ENCODE data around the gene COL16A1. TPM values are rescaled to one million over a fixed set of nuclear protein-coding genes. Genes with fewer than 3 reads are reported as not detected.

Gene COL16A1
- total and polyA plus RNA-seq, 2 of the 4 experiments (the other 2 are of a cell fraction) = 34.2 to 62.8 TPM

DNA sequence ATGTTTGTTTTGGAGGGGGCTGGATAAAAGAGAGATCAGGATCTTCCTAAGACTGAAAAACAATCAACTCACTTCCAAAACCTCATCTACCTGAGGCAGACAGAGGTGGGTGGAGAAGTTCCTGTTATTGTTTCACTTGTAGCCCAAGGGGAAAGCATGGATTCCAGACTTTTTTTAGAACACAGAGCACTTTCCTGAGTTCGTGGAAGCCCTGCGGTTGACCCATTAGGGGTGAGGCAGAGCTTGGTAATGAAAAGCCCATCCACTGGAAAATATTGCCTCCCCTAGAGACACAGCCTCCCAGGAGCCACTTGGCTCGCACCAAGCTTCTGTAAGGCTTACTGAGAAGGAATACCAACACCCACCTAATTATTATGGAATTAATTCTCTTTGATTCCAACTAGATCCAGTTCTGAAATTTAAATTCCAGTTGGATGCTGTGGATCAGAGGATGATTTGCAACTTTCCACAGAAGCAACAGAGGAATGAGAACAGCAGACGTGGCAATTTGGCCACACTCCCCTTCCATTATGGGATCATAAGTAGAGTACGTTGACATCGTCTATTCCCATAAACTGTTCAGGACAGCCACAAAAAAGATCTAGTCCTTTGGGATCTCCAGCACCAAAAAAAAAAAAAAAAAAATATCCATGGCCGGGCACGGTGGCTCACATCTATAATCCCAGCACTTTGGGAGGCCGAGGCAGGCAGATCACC lies 55.0 kb downstream of the COL16A1 start:
- H3K79me1 ChIP-seq (ENCODE audit: low read depth in 1 of 2, low read length in 2 of 2) = peaks cover 13 to 17% of the 10 kb centered on the region in 2 experiments
- dilution Hi-C loops (cut with HindIII; ENCODE audit: low sequenced_read_pairs, unreplicated experiment) (no loop called here), in situ Hi-C loops (cut with MboI; ENCODE audit: low sequenced_read_pairs) (no loop called here), intact Hi-C loops (cut with micrococcal nuclease) (no loop called here)
- H2AK5ac ChIP-seq (ENCODE audit: low read depth, low read length) = no peak overlapping the region
- no peak overlapping the region for H2BK15ac ChIP-seq (ENCODE audit: low read depth, low read length)
- H3K4me3 ChIP-seq (ENCODE audit: insufficient read depth, low read depth, low read length) = no peak overlapping the region
- peaks cover 8% of the 10 kb centered on the region; the same call in 1 of the 2 replicates for H3K9me1 ChIP-seq (ENCODE audit: insufficient read depth, low read length)
- H3K4me1 ChIP-seq (ENCODE audit: control insufficient read depth, insufficient read depth, low read length) = peaks cover 4% of the 10 kb centered on the region; the same call in 1 of the 2 replicates
- H3K27ac ChIP-seq (ENCODE audit: insufficient read depth, low read length) = no peak overlapping the region
- no peak overlapping the region for H2BK120ac ChIP-seq (ENCODE audit: low read depth, low read length)
- H3K4ac ChIP-seq (ENCODE audit: low read depth, low read length) = no peak overlapping the region
- no peak overlapping the region for H4K8ac ChIP-seq (ENCODE audit: low read depth in 2 of 2, low read length in 2 of 2)
- DNase-seq (no peak), ATAC-seq (ENCODE audit: low read depth) (no peak)
- H2AFZ ChIP-seq (replicated peaks; ENCODE audit: low read length, poor library complexity) = no peak overlapping the region
- no peak overlapping the region for H2BK5ac ChIP-seq (ENCODE audit: low read depth, low read length, poor library complexity, severe bottlenecking)
- TF ChIP-seq RAD21 (IDR thresholded peaks at IDR 0.05; ENCODE audit: low read length) (no peak), BHLHE40 (IDR thresholded peaks at IDR 0.05; ENCODE audit: low read depth, low read length) (no peak), SMC3 (IDR thresholded peaks at IDR 0.05; ENCODE audit: low read depth, low read length) (no peak), MXI1 (IDR thresholded peaks at IDR 0.05; ENCODE audit: borderline replicate concordance, low read depth, low read length) (no peak), FOS (IDR thresholded peaks at IDR 0.05; ENCODE audit: low read depth, low read length) (no peak), CHD1 (IDR thresholded peaks at IDR 0.05; ENCODE audit: low read depth, low read length) (no peak), CEBPB (IDR thresholded peaks at IDR 0.05; ENCODE audit: low read depth, low read length) (no peak), POLR2A (IDR thresholded peaks at IDR 0.05; ENCODE audit: low read depth, low read length) (no peak), MAFK (IDR thresholded peaks at IDR 0.05; ENCODE audit: low read depth, low read length) (no peak), MAZ (IDR thresholded peaks at IDR 0.05; ENCODE audit: borderline replicate concordance, low read depth, low read length) (no peak), RCOR1 (IDR thresholded peaks at IDR 0.05; ENCODE audit: insufficient replicate concordance, low read length) (no peak), NFE2L2 (IDR thresholded peaks at IDR 0.05; ENCODE audit: low read depth, low read length) (no peak), RFX5 (IDR thresholded peaks at IDR 0.05; ENCODE audit: low read depth, low read length) (no peak)
- TF ChIP-seq, protein P1, sequence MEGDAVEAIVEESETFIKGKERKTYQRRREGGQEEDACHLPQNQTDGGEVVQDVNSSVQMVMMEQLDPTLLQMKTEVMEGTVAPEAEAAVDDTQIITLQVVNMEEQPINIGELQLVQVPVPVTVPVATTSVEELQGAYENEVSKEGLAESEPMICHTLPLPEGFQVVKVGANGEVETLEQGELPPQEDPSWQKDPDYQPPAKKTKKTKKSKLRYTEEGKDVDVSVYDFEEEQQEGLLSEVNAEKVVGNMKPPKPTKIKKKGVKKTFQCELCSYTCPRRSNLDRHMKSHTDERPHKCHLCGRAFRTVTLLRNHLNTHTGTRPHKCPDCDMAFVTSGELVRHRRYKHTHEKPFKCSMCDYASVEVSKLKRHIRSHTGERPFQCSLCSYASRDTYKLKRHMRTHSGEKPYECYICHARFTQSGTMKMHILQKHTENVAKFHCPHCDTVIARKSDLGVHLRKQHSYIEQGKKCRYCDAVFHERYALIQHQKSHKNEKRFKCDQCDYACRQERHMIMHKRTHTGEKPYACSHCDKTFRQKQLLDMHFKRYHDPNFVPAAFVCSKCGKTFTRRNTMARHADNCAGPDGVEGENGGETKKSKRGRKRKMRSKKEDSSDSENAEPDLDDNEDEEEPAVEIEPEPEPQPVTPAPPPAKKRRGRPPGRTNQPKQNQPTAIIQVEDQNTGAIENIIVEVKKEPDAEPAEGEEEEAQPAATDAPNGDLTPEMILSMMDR (conservative IDR thresholded peaks at IDR 0.05; ENCODE audit: low read depth, low read length) = no peak
- TF ChIP-seq, protein P2, sequence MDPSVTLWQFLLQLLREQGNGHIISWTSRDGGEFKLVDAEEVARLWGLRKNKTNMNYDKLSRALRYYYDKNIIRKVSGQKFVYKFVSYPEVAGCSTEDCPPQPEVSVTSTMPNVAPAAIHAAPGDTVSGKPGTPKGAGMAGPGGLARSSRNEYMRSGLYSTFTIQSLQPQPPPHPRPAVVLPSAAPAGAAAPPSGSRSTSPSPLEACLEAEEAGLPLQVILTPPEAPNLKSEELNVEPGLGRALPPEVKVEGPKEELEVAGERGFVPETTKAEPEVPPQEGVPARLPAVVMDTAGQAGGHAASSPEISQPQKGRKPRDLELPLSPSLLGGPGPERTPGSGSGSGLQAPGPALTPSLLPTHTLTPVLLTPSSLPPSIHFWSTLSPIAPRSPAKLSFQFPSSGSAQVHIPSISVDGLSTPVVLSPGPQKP (IDR thresholded peaks at IDR 0.05; ENCODE audit: borderline replicate concordance, low read depth, low read length) = no peak
- TF ChIP-seq, protein P3, sequence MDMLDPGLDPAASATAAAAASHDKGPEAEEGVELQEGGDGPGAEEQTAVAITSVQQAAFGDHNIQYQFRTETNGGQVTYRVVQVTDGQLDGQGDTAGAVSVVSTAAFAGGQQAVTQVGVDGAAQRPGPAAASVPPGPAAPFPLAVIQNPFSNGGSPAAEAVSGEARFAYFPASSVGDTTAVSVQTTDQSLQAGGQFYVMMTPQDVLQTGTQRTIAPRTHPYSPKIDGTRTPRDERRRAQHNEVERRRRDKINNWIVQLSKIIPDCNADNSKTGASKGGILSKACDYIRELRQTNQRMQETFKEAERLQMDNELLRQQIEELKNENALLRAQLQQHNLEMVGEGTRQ (IDR thresholded peaks at IDR 0.05; ENCODE audit: low read depth, low read length) = no peak
- no peak overlapping the region for H4K5ac ChIP-seq (ENCODE audit: low read depth, low read length)
- no peak overlapping the region for H3K14ac ChIP-seq (replicated peaks; ENCODE audit: low read depth, low read length)
- no peak overlapping the region for H2BK20ac ChIP-seq (ENCODE audit: low read depth, low read length)
- H3K36me3 ChIP-seq (ENCODE audit: control insufficient read depth, insufficient read depth, low read length) = peaks cover 17% of the 10 kb centered on the region
- POLR2A ChIA-PET (ENCODE audit: unreplicated experiment) = no interaction called here
- H4K91ac ChIP-seq (ENCODE audit: insufficient read depth, low read depth, low read length) = no peak overlapping the region
- no peaks in the 10 kb centered on the region for H4K20me1 ChIP-seq (ENCODE audit: insufficient read depth, low read length)
- no peak overlapping the region for H3K9ac ChIP-seq (ENCODE audit: low read depth, low read length)
- WGBS, 2 experiments (ENCODE audit: extremely low coverage in 2 of 2, insufficient read length in 1 of 2) = 73% methylated on average over 2 of the region's 9 CpGs; no CpG with 5 or more reads in 1 of the 2 experiments
- no peak overlapping the region for H2AK9ac ChIP-seq (replicated peaks; ENCODE audit: low read depth, low read length, poor library complexity)
- no peak overlapping the region for H3K23ac ChIP-seq (ENCODE audit: low read depth, low read length)
- no TSS peak for BruUV-seq (replicated peaks)
- no peak overlapping the region for H3K18ac ChIP-seq (ENCODE audit: low read depth, low read length)
- no peaks in the 10 kb centered on the region for H3K27me3 ChIP-seq (ENCODE audit: control insufficient read depth, insufficient read depth, low read length)
- CTCF ChIA-PET = no interaction called here
- H3K4me2 ChIP-seq (ENCODE audit: low read depth, low read length) = no peak overlapping the region
- no peak overlapping the region for H3K56ac ChIP-seq (ENCODE audit: extremely low read depth, insufficient read depth, low read length)
- no peaks in the 10 kb centered on the region for H3K9me3 ChIP-seq (ENCODE audit: control insufficient read depth, insufficient read depth, low read length)

Measured in IMR-90 (cell line).